Transverse colon (tissue), 4 donors: ENCODE results near the gene BOD1. TPM values are rescaled to one million over a fixed set of nuclear protein-coding genes. Genes with fewer than 3 reads are reported as not detected.

Experiments
- DNase-seq: peaks from one replicate; pipeline ENCODE4 v3.0.0-alpha.2; 2019
- H3K27ac ChIP-seq, 4 donors: fragments of 200-600 bp; sonication (generic); 2 replicates each; pipeline ENCODE4 v1.5.1; 2016 to 2018; ENCODE audit warnings: inconsistent platforms in 4 of 4
- H3K27me3 ChIP-seq: fragments of 200-600 bp; sonication (generic); 2 replicates; pipeline ENCODE4 v1.5.1; 2017; ENCODE audit warnings: inconsistent platforms
- H3K36me3 ChIP-seq, 4 donors: fragments of 200-600 bp; sonication (generic); 2 replicates each; pipeline ENCODE4 v1.5.1; 2017 to 2019; ENCODE audit warnings: inconsistent platforms in 4 of 4
- H3K4me1 ChIP-seq, 4 donors: fragments of 200-600 bp; sonication (generic); 2 replicates each; pipeline ENCODE4 v1.5.1; 2017 to 2020; ENCODE audit warnings: inconsistent platforms in 4 of 4
- H3K4me3 ChIP-seq, 4 donors: fragments of 200-600 bp; sonication (generic); 1 replicate in 1 of 4; 2 replicates in 3 of 4; pipeline versions ENCODE4 v1.5.1 to v1.6.1; 2017 to 2019; ENCODE audit warnings: inconsistent platforms in 4 of 4
- H3K9me3 ChIP-seq, 2 donors: fragments of 200-600 bp; sonication (generic); 2 replicates each; pipeline ENCODE4 v1.5.1; 2017 to 2019; ENCODE audit warnings: inconsistent platforms in 2 of 2
- EP300 ChIP-seq: sonication (generic); formaldehyde crosslinking; IDR thresholded peaks from one replicate; pipeline ENCODE4 v1.6.1; 2017; ENCODE audit warnings: antibody characterized with exemption, low read depth
- POLR2A ChIP-seq: fragments of 450-650 bp; IDR thresholded peaks from one replicate; pipeline ENCODE4 v1.6.1; 2016; ENCODE audit warnings: antibody characterized with exemption, mild to moderate bottlenecking, moderate library complexity
- POLR2AphosphoS5 ChIP-seq, 3 donors: sonication (generic); formaldehyde crosslinking; IDR thresholded peaks; one replicate each; pipeline ENCODE4 v1.6.1; 2016; ENCODE audit warnings: antibody characterized with exemption in 3 of 3
- WGBS, 2 donors: methylation state at CpG; one replicate each; pipeline ENCODE4 v1.1.5; 2018; ENCODE audit warnings: low coverage in 1 of 2; 5-methylcytosine and 5-hydroxymethylcytosine counted together
- in situ Hi-C, 4 donors: fragments of 200-750 bp; cut with MboI; loops; one replicate each; pipeline versions ENCODE4 v1.15.0 to v1.15.1; 2017; ENCODE audit warnings: low sequenced_read_pairs in 3 of 4, low pct_ligation_motif_present in 1 of 4, low pct_unique_long_range_greater_than_20kb in 1 of 4
- intact Hi-C: fragments of 100-400 bp; cut with DNase I; formaldehyde crosslinking; loops from one replicate; pipeline ENCODE4 v1.15.1; 2023; ENCODE audit warnings: low total_unique reads
- total RNA-seq, 4 donors: library from RNA; depleted of rRNA; stranded (reverse); fragments of >200 nt; gene quantifications; one replicate each; pipeline ENCODE4 v1.1.0, GENCODE V29; 2016
- TF ChIP-seq, protein P1 (sequence below), 5 experiments: fragments of 200-600 bp in 3 of 5; fragments of 450-650 bp in 2 of 5; sonication (generic) in 3 of 5; IDR thresholded peaks; 1 replicate in 2 of 5; 2 replicates in 3 of 5; pipeline ENCODE4 v1.5.1; 2016 to 2017; ENCODE audit warnings: antibody characterized with exemption in 5 of 5, inconsistent platforms in 3 of 5, mild to moderate bottlenecking in 2 of 5, moderate library complexity in 1 of 5

BOD1 gene
- total RNA-seq, 4 donors from 2014 or later: 5.6 to 38.6 (median 26.7) TPM

DNA sequence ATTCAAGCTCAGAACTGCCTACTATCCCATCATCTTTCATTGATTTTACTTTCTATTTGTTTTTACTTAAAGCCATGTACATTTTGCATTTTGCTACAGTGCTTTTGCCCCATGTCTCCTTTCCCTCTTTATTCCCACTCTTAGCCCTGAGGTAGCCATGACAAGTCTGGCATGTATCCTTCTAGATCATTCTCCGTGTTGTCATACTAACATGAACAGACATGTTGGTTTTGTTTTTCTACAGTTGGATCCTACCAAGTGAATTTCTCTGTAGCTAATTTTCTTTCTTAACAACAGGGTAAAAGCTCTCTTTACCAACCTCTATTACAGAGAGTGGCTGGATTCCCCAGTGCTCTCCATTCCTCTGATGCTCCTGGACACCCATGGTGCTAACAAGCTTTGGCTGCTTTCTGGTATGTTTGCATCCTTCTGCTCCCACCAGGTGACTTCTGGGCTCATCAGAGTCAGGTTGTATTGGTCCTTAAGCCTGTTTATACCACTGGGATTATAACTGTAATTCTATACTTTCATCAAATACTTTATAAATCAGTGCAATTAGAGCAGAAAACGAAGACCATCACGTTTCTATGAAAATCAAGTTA is 38.8 kb upstream of the BOD1 start:
- H3K4me3 ChIP-seq: no peak overlapping the region
- H3K27me3 ChIP-seq: peaks cover 1% of the 10 kb centered on the region
- intact Hi-C loops: no loop called here
- H3K9me3 ChIP-seq: peaks cover 9 to 13% of the 10 kb centered on the region in 2 donors
- 79 to 83% methylated on average over 3 of the region's 3 CpGs for WGBS, 2 donors
- TF ChIP-seq, protein P1, sequence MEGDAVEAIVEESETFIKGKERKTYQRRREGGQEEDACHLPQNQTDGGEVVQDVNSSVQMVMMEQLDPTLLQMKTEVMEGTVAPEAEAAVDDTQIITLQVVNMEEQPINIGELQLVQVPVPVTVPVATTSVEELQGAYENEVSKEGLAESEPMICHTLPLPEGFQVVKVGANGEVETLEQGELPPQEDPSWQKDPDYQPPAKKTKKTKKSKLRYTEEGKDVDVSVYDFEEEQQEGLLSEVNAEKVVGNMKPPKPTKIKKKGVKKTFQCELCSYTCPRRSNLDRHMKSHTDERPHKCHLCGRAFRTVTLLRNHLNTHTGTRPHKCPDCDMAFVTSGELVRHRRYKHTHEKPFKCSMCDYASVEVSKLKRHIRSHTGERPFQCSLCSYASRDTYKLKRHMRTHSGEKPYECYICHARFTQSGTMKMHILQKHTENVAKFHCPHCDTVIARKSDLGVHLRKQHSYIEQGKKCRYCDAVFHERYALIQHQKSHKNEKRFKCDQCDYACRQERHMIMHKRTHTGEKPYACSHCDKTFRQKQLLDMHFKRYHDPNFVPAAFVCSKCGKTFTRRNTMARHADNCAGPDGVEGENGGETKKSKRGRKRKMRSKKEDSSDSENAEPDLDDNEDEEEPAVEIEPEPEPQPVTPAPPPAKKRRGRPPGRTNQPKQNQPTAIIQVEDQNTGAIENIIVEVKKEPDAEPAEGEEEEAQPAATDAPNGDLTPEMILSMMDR (IDR thresholded peaks at IDR 0.05): no peak
- TF ChIP-seq EP300 (no peak), POLR2A (no peak), POLR2AphosphoS5 (IDR thresholded peaks at IDR 0.05) (no peak)
- no peaks in the 10 kb centered on the region for H3K4me1 ChIP-seq
- H3K27ac ChIP-seq: no peak overlapping the region
- no peak for DNase-seq
- in situ Hi-C loops: no loop called here
- H3K36me3 ChIP-seq: no peaks in the 10 kb centered on the region

DNA sequence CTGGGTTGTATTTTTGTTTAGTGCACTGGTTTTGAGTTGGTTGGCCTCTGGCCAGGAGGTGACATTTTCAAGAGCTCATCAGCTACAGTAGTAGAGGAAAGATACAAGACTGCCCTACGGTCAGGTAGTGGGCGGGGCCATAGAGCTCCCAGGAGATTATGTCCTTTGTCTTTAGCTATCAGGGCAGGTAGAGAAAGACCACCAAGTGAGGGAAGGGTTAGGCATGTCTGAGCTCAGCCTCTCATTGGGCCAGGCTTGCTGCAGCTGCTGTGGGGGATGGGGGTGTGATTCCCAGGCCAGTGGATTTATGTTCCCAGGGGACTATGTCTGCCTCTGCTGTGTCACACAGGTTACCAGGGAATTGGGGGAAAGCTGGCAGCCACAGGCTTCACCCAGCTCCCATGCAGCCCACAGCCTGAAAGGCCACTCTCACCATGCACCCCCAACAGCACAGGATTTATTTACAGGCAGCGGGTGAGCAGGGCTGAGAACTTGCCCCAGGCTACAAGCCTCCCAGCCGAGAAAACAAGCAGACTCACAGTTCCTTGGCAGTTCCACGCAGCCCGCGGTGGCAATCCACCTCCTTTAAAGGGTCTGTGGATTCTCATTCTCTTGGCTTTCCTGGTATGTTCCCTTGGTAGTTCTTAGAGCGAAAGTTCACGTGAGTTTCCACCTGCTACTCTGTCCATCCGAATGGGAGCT is 37.5 kb upstream of the BOD1 start:
- no peaks in the 10 kb centered on the region for H3K4me1 ChIP-seq
- in situ Hi-C loops (no loop called here), intact Hi-C loops (no loop called here)
- no peaks in the 10 kb centered on the region for H3K36me3 ChIP-seq
- no peak overlapping the region for H3K27ac ChIP-seq
- WGBS, 2 donors: 94% methylated on average over 10 of the region's 10 CpGs; no CpG with 5 or more reads in 1 of the 2 donors
- peaks cover 3% of the 10 kb centered on the region for H3K27me3 ChIP-seq
- TF ChIP-seq POLR2A: no peak
- no peak for TF ChIP-seq EP300
- TF ChIP-seq, protein P1 (IDR thresholded peaks at IDR 0.05): no peak
- no peak for DNase-seq
- no peak overlapping the region for H3K4me3 ChIP-seq
- H3K9me3 ChIP-seq: peaks cover 9 to 13% of the 10 kb centered on the region in 2 donors

DNA sequence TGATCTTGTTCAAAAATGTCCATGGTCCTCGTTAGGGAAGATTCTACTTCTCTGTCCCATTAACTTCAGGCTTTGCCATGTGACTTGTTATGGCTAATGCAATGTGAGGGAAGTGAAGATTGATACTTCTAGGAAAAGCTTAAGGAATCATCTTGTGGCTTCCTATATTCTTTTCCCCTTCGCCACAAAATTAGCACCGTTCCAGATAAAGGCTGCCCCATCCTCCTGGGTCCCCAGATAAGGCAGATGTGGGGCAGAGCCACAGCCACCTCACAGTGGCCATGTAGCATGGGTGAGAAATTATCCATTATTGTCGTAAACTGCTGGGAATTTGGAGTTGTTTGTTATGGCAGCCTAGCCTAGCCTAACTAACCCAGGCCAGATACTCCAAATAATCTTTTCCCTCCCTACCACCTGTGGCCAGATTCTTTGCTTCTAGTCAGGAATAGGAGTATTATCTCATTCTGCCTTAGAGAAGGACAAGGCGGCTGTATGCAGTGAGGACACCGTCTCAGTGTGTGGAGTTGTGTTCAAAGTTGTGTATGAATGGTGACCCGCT is 31.9 kb upstream of the BOD1 start:
- in situ Hi-C loops: no loop called here
- DNase-seq: no peak
- TF ChIP-seq POLR2AphosphoS5 (IDR thresholded peaks at IDR 0.05): no peak
- TF ChIP-seq, protein P1 (IDR thresholded peaks at IDR 0.05): no peak
- TF ChIP-seq EP300: no peak
- TF ChIP-seq POLR2A: no peak

DNA sequence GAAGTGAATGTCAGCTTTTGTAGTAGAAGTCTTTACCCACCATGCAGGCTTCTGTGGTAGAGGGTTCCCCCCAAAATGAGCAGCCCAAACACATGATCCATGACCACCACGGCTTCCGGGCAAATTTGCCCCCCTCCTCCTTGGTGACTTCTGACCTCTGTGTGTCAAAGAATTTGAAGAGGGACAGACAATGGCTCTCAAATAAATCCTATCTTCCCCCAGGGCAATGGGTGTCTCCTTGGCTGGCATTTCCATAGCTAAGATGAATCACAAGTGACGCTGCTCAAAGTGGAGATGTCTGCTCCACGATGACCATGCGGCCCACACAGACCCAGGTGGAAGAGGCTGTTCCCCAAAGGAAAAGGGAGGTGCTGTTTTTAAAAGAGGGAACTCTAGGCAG is 30.2 kb upstream of the BOD1 start:
- 86% methylated on average over 5 of the region's 5 CpGs; no CpG with 5 or more reads in 1 of the 2 donors for WGBS, 2 donors
- H3K36me3 ChIP-seq: no peaks in the 10 kb centered on the region
- intact Hi-C loops: no loop called here
- no peak for DNase-seq
- no peak overlapping the region for H3K4me3 ChIP-seq
- TF ChIP-seq EP300 (no peak), POLR2A (no peak)
- H3K27me3 ChIP-seq: peaks cover 3% of the 10 kb centered on the region
- no peaks in the 10 kb centered on the region for H3K9me3 ChIP-seq
- in situ Hi-C loops: no loop called here
- H3K4me1 ChIP-seq: no peaks in the 10 kb centered on the region
- no peak overlapping the region for H3K27ac ChIP-seq

More for the DNA sequence above, 31.9 kb upstream of the BOD1 start:
- H3K27ac ChIP-seq: no peak overlapping the region
- peaks cover 3% of the 10 kb centered on the region for H3K27me3 ChIP-seq
- peaks cover 9 to 10% of the 10 kb centered on the region in 2 donors for H3K9me3 ChIP-seq
- no peaks in the 10 kb centered on the region for H3K4me1 ChIP-seq
- H3K36me3 ChIP-seq: no peaks in the 10 kb centered on the region
- no peak overlapping the region for H3K4me3 ChIP-seq
- 86% methylated on average over 5 to 7 of the region's 7 CpGs for WGBS, 2 donors
- intact Hi-C loops: no loop called here
